Frontal cortex (tissue), 4 donors: ENCODE results near the gene ZDHHC12. TPM values are rescaled to one million over a fixed set of nuclear protein-coding genes. Genes with fewer than 3 reads are reported as not detected.
A peak's percentile ranks its signal among the peaks of the same experiment; 100 is the strongest.
"Not testable (repeated sequence)": the region's sequence is repeated elsewhere in the genome, so short reads cannot be mapped to it uniquely, and the experiment has no call there.

Experiments used
- DNase-seq, 2 donors: peaks; one replicate each; pipeline ENCODE4 v3.0.0; 2012; ENCODE audit warnings: low spot score in 2 of 2
- FAIRE-seq: peaks from 2 replicates; lab custom pipeline; 2012; peaks lifted over from hg19 to GRCh38; lab: Jason Lieb, UNC
- total RNA-seq: library from RNA; depleted of rRNA; stranded (reverse); fragments of >200 nt; gene quantifications from one replicate; pipeline ENCODE4 v1.2.3, GENCODE V29; 2014
- donor health status: control.
- donor health status: control.
- donor health status: control.

The ZDHHC12 gene
- total RNA-seq, 1 donor from 2014 or later = 1.2 TPM

DNA sequence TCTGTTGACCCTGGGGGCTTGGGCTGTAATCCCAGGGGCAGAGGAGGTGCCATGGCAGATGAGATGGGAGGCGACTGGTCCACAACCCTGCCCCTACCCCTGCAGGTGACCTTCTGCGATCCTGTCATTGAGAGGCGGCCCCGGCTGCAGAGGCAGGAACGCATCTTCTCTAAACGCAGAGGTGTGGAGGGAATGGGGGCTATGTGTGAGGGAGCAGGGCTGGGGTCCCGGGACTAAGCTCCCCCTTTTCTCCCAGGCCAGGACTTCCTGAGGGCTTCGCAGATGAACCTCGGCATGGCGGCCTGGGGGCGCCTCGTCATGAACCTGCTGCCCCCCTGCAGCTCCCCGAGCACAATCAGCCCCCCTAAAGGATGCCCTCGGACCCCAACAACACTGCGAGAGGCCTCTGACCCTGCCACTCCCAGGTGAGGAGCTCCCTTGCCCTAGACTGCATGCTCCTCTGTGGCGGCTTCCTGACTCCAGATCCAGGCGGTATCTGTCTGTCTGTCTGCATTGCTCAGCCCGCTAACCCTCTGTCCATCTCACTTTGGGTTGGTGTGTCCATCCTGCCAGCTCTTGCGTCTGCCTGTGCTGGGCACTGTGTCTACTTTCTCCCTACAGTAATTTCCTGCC lies 9.9 kb downstream of the ZDHHC12 start:
- no peak for DNase-seq
- no peak for FAIRE-seq

DNA sequence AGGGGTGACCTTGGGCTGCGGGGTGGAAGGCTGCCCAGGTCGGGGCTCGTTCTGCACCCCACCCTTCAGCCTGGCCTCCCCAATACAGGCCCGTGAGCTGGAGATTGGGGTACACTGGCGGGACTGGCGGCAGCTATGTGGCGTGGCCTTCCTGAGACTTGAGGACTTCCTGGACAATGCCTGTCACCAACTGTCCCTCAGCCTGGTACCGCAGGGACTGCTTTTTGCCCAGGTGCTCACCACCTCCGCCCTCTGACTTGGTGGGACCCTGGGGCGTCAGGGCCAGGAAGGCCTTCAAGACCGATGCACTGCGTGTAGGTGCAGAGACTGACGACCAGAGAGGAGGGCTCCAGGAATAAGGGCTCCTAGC lies 10.5 kb downstream of the ZDHHC12 start:
- no peak for DNase-seq
- no peak for FAIRE-seq

DNA sequence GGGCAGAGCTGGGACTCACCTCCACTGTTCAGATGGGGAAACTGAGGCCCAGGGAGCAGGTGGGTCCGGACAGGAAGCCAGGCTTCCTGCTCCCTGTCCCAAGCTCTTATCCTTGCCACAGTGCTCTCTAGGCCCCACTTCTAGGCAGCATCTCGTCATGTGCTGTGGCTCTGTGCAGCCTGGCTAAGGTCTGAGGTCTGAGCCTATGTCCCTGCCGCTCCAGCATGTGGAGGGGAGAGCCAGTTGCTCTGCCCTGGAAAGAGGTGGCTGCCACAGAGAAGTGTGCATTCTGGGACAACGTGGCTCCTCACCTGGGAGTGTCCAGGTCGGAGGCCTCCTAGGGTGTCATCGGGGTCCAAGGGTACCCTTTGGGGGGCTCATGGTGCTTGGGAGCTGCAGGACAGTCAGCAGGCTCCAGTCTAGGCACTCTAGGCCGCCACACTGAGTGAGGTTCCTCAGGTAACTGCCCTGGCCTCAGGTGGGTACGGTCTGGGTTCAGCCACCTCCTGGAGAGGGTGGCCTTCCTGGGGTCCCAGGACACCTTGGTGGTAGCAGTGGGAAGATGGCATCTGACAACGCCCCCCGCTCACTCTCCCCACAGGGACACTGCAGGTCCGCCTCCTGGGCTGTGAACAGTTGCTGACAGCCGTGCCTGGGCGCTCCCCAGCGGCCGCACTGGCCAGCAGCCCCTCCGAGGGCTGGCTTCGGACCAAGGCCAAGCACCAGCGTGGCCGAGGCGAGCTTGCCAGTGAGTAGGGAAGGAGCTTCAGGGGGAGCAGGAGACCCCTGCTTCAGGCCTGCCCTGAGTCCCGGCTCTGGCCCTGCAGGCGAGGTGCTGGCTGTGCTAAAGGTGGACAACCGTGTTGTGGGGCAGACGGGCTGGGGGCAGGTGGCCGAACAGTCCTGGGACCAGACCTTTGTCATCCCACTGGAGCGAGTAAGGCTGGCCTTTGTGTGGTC lies 11.2 kb downstream of the ZDHHC12 start:
- FAIRE-seq = no peak
- DNase-seq = no peak

DNA sequence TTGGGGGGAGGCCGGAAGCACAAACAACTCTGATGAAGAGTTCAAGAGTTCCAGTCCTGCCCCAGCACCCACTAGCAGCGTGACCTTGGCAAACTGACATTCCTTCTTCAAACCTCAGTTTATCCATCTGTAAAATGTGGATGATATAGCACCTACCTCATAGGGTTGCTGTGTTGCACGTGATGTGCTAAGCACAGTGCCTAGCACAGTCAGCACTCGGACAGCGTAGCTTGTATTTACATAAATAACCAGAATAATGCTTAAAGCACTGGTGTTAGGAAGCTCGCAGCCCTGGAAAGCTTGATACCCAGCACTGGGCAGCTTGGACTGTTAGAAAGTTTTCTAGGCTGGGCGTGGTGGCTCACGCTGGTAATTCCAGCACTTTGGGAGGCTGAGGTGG lies 16.5 kb downstream of the ZDHHC12 start:
- FAIRE-seq (no peak), DNase-seq (no peak)

DNA sequence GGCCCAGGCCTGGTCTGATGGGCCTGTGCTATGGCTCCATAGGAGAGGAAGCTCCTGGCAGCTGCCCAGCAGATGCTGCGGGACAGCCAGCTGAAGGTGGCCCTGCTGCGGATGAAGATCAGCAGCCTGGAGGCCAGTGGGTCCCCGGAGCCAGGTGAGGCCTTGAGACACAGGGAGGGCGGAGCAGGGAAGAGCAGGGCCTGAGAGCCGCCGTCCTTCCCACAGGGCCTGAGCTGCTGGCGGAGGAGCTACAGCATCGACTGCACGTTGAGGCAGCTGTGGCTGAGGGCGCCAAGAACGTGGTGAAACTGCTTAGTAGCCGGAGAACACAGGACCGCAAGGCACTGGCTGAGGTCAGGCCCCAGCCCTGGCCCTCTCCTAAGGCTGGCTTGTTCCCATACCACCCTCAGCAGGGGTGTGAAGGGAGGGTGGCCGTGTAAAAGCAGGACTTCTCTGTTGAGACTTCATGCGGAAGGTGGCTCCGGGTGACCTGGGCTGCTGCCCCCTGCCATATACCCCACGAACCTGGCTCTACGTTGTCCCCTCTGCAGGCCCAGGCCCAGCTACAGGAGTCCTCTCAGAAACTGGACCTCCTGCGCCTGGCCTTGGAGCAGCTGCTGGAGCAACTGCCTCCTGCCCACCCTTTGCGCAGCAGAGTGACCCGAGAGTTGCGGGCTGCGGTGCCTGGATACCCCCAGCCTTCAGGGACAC lies 17.1 kb downstream of the ZDHHC12 start:
- DNase-seq (no peak), FAIRE-seq (no peak)

DNA sequence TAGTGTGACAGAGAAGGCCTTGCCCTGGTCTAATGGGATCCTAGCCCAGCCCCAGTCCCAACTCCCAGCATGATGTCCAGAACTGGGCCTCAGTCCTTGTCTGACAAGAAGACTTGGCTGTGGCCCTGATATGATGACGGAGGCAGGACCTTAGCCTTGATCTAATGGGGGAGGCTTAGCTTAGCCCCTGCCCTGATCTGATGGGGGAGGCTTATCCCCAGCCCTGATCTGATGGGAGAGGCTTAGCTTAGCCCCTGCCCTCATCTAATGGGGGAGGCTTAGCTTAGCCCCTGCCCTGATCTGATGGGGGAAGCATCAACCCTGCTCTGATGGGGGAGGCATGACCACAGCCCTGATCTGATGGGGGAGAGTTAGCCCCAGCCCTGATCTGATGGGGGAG lies 17.9 kb downstream of the ZDHHC12 start:
- DNase-seq (no peak), FAIRE-seq (no peak)

DNA sequence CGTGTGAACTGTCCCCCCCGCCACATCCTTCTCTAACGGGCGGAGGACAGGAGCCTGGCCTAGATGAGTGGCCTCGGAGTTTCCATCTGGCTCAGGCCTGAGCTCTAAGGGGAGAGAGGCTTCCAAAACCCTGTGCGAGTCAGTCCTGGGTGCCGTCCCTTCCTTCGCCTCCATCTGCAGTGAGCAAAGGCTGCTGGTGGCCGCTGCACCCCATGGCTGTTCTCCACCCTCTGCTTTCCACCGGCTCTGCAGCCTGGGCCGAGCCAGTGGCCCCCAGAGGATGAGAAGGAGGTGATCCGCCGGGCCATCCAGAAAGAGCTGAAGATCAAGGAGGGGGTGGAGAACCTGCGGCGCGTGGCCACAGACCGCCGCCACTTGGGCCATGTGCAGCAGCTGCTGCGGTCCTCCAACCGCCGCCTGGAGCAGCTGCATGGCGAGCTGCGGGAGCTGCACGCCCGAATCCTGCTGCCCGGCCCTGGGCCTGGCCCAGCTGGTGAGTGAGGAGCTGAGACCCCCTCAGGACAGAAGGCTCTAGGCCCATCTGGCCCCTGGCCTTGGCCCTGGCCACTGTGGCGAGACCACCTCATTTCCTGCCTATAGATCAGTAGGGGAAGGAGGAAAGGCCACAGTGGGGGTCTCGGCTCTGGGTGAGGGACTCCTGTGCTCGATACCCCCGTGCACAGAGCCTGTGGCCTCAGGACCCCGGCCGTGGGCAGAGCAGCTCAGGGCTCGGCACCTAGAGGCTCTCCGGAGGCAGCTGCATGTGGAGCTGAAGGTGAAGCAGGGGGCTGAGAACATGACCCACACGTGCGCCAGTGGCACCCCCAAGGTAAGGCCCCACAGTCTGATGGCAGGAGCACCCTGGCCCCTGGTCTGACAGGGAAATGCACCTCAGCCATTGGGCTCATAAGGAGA lies 18.6 kb downstream of the ZDHHC12 start:
- DNase-seq (no peak), FAIRE-seq (no peak)

DNA sequence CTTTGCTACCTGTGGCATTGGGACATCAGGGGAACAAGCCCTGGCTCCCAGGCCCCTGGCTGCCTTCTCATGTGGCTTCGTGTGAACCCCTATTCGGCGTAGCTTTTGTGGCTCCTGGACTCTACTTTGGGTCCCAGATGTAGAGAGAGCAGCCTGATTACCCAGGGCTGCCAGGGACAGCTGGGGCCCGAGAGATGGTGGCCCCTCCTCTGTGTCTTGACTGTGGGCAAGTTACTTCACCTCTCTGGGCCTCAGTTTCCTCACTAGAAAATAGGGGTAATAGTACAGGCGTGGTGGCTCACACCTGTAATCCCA lies 19.6 kb downstream of the ZDHHC12 start:
- no peak for FAIRE-seq
- no peak for DNase-seq

DNA sequence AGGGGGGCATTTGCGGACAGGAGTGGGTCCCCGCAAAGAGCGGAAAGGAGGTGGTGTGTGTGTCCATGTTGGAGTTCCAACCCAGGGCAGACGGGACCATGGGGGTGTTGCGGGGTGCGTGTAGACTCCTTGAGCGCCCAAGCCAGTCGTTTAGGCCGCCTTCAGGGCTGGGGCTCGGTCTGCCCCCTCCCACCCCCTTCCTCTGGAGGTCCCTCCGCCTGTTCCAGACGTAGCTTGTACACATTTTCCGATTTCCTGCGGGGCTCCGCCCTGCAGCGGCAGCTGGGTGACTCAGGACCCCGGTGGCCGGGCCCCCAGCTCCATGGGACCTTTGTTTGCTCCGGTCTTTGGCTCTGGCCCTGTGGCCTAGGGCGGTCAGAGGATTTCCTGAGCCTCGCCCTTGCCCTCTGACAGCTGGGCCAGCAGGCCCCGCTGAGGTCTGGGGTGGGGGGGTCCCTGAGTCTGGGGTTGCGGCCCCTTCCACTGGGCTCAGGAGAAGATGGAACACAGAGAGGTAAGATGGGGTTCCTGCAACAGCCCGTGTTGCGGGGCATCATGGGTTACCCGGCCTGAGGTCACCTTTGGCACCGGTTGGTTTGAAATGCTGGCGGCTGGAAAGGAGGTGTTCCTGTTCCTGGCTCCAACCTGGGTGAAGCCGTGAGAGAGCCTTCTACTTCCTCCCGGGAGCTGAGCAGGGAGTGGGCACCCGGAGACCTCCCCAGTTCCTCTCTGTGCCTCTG lies 20.1 kb downstream of the ZDHHC12 start:
- DNase-seq (peak in 1 of 2 donors; percentile 62), FAIRE-seq (no peak)

DNA sequence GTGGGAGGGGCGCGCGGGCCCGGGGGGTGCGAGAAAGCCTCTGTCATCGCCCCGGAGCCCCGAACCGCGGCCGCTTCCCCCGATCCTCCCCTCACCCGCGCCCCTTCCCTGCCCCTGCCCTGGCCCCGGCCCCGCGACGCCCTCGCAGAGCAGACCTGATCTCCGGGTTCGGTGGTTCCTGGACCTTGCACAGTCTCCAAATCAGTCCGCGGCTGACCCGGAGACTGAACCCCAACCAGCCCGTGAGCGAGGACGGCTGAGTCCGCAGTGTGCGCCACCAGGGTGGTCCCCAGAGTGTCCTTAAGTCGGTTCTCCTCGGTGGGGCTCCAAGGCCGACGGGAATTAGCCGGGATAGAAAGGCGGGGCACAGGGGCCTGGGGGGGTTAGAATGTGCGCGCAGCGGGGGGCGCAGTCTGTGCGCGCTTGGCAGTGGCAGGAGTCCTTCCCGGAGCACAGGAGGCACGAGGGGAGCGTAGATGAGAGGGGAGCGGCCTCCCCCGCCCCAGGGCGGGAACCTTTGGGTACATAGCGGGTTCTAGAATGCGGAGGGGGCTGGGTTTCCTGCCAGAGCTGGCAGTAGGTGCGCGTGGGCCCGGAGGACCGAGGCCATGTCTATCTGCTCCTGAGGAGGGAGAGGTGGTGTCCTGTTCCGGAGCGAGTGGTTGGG lies 20.8 kb downstream of the ZDHHC12 start:
- FAIRE-seq (no peak), DNase-seq (no peak)

DNA sequence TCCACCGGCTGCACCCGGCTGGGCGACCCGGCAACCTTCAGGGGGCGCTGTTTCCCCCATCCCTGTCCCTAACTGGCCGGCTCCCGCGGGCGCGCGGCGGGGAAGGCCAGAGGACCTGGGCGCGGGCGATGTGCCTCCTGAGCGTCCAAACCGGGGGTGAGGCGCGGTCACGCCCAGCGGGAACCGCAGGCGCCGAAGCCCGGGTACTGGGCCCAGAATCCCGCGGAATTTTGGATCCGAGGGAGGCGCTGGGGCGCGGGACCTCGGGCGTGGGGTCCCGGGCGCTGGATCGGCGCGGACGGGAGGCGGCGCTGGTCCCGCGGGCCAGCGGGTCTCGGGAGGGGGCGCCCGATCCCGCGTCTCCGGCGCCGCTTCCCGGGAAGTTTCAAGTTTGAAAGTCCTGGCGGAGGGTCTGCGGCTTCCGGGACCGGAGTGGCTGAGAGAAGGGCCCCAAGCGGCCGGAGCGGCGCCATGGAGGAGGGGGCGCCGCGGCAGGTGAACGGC lies 21.4 kb downstream of the ZDHHC12 start, which contains the start of gene PKN3:
Gene PKN3, plus strand, starts transcription at position 59 of the 504 bp plus-strand sequence. Its CDS starts 413 bp downstream, at position 472.
- DNase-seq (peak; percentile 84 to 93), FAIRE-seq (no peak)

DNA sequence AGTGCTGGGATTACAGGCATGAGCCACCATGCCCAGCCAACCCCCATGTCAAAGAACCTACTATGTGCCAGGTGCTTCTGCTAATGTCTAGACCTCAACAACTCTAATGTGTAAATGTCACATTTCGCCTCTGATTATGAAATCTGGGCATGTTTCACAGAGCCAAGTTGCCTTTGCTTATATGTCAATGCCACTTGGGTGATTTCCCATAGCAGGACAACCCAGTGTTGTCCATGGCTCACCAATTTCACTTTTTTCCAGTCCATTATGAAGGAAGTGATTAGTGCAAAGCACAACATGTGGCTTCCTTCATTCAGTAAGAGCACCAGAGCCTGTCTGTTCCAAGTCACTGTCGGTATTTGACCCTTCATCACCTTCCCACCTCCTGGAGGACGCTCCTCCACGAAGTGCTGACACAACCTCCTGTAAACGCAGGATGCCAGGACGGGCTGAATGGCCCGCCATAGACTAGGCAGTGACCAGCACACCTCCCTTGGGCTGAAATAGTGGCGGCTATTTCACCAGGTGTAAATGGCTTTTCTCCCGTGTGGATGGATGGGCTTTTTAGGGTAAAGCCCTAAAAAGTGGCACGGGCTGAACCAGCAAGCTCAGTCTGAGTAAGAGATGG lies 22.6 kb downstream of the ZDHHC12 start:
- FAIRE-seq = no peak
- DNase-seq = no peak

DNA sequence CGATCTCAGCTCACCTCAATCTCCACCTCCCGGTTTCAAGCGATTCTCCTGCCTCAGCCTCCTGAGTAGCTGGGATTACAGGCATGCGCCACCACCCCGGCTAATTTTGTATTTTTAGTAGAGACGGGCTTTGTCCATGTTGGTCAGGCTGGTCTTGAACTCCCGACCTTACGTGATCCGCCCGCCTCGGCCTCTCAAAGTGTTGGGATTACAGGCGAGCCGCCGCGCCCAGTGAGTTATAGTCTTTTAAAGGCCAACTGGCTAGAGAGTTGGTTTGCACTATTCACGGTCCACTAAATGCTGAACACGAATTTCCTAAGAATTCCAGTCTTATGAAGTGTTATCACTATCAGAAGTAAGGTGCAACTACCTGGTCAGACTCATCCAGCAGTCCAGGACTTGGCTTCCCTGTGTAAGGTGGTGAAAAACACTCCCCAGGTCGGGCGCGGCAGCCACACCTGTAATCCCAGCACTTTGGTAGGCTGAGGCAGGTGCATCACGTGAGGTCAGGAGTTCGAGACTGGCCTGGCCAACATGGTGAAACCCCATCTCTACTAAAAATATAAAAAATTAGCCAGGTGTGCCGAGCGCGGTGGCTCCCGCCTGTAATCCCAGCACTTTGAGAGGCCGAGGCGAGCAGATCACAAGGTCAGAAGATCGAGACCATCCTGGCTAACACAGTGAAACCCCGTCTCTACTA lies 24.7 kb downstream of the ZDHHC12 start:
- not testable (repeated sequence) for FAIRE-seq, DNase-seq

DNA sequence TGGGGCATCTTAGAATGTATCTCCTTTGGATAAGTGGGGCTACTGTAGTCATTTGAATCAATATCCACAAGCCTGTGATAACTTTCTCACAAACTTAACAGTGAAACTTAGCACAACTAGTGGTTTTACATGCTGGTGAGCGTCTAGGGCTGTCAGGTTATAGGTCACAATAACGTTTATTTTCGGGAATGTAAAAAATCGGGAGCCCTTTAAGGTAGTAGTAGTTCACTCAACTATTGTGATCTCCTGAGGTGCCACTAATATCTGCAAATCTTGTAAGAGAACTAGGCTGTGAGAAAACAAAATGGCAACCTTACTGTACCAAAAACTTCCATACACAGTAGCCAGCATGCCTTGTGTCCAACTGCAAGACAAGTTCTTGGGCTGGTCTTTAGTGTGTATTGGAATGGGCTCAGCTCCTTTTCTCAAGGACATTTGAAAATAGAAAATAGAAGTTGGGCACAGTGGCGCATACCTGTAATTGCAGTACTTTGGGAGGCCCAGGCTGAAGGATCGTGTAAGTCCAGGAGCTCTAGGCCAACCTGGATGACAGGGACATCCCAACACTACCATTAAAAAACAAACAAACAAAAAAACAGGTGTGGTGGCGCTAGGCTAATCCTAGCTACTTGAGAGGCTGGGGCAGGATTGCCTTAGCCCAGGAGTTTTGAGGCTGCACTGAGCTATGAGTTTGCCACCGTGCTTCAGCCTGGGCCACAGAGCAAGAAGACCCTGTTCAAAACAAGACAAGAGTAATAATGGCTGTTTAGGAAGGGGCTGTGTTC lies 26.8 kb downstream of the ZDHHC12 start:
- FAIRE-seq = no peak
- no peak for DNase-seq

DNA sequence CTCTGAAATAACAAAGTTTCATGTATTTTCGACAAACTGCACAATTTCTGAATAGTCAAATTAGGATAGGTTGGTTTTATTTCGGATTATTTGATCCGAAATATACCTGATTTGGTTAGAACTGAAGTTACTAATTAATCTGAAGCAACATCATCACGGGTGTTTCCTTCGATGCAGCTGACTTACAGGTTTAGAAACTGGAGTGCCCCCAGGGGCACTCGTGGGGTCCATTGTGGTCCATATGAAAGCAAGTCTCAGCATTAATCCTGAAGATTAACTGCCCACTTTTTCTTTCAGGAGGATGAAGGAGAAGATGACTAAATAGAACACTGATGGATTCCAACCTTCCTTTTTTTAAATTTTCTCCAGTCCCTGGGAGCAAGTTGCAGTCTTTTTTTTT lies 29.6 kb downstream of the ZDHHC12 start:
- FAIRE-seq (no peak), DNase-seq (no peak)

DNA sequence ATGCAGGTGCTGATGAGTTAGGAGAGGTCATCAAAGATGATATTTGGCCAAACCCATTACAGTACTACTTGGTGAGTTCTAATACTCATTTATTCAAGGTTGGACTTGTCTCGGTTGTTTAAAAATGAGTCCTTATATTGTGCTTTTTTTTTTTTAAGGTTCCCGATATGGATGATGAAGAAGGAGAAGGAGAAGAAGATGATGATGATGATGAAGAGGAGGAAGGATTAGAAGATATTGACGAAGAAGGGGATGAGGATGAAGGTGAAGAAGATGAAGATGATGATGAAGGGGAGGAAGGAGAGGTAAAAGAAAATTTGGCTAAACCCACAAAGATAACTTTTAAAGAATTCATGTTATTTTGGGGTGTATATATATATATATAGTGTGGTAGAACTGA lies 30.2 kb downstream of the ZDHHC12 start:
- not testable (repeated sequence) for DNase-seq, FAIRE-seq

DNA sequence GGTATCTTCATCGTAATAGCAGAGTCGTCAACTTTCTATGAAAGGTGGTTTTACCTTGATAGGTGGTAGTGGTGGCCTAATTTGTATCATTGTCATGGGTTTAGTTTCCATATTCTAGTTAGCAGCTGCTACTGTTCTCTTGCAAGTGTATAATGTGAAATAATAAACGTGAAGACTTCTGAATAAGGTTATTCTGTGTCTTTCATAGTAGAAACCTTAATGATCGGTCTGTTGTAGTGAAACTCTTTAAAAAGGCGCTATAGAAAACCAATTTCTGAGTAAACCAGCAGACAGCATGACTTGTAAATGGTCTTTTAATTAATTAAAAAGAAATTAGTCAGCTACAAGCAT lies 33.3 kb downstream of the ZDHHC12 start:
- FAIRE-seq (no peak), DNase-seq (no peak)
